Astrocyte (in vitro differentiated cells and primary cell): ENCODE measurements around the gene DNAI4. TPM values are rescaled to one million over a fixed set of nuclear protein-coding genes. Genes with fewer than 3 reads are reported as not detected.

Experiments
- DNase-seq: peaks from one replicate; pipeline ENCODE4 v3.0.0-alpha.2; 2010; ENCODE audit warnings: low read depth
- FAIRE-seq: peaks from 2 replicates; lab custom pipeline; 2011; peaks lifted over from hg19 to GRCh38; lab: Jason Lieb, UNC
- H2AFZ ChIP-seq: 2 replicates; pipeline ENCODE4 v1.6.0; 2012; ENCODE audit warnings: low read depth, low read length, inconsistent platforms
- H3K27ac ChIP-seq: 2 replicates; pipeline ENCODE4 v1.5.1; 2011; ENCODE audit warnings: low read depth, low read length, inconsistent platforms
- H3K27me3 ChIP-seq: 2 replicates; pipeline ENCODE4 v1.6.0; 2011; ENCODE audit warnings: low read length, inconsistent platforms; ENCODE audit not compliant: insufficient read depth
- H3K36me3 ChIP-seq: 2 replicates; pipeline ENCODE4 v1.5.1; 2011; ENCODE audit warnings: low read length, inconsistent platforms; ENCODE audit not compliant: insufficient read depth
- H3K4me1 ChIP-seq: 2 replicates; pipeline ENCODE4 v1.5.1; 2011; ENCODE audit warnings: low read length, inconsistent platforms; ENCODE audit not compliant: insufficient read depth
- H3K4me2 ChIP-seq: 2 replicates; pipeline ENCODE4 v1.6.0; 2012; ENCODE audit warnings: low read length, inconsistent platforms
- H3K4me3 ChIP-seq: 2 replicates; pipeline ENCODE4 v1.5.1; 2011; ENCODE audit warnings: low read depth, mild to moderate bottlenecking, low read length, inconsistent platforms; ENCODE audit not compliant: insufficient read depth
- H3K79me2 ChIP-seq: 2 replicates; pipeline ENCODE4 v1.6.0; 2012; ENCODE audit warnings: mild to moderate bottlenecking, low read length, inconsistent platforms; ENCODE audit not compliant: insufficient read depth
- H3K9ac ChIP-seq: 2 replicates; pipeline ENCODE4 v1.6.0; 2012; ENCODE audit warnings: mild to moderate bottlenecking, low read length, inconsistent platforms
- H3K9me3 ChIP-seq: 2 replicates; pipeline ENCODE4 v1.5.1; 2012; ENCODE audit warnings: low read depth, mild to moderate bottlenecking, low read length, inconsistent platforms; ENCODE audit not compliant: insufficient read depth
- H4K20me1 ChIP-seq: 2 replicates; pipeline ENCODE4 v1.6.0; 2012; ENCODE audit warnings: low read length, inconsistent platforms; ENCODE audit not compliant: insufficient read depth
- H3K27ac Mint-ChIP-seq: one replicate; pipeline ENCODE4 v1.8.0; 2021; ENCODE audit warnings: mild to moderate bottlenecking, mixed read lengths; ENCODE audit not compliant: unreplicated experiment
- H3K27me3 Mint-ChIP-seq: one replicate; pipeline ENCODE4 v1.8.0; 2021; ENCODE audit warnings: low read depth, mixed read lengths; ENCODE audit not compliant: unreplicated experiment
- H3K36me3 Mint-ChIP-seq: one replicate; pipeline ENCODE4 v1.8.0; 2021; ENCODE audit warnings: low read depth, mixed read lengths; ENCODE audit not compliant: unreplicated experiment
- H3K4me1 Mint-ChIP-seq: one replicate; pipeline ENCODE4 v1.8.0; 2021; ENCODE audit warnings: low read depth, mixed read lengths; ENCODE audit not compliant: unreplicated experiment
- H3K4me3 Mint-ChIP-seq: one replicate; pipeline ENCODE4 v1.8.0; 2021; ENCODE audit warnings: mild to moderate bottlenecking, moderate library complexity, mixed read lengths; ENCODE audit not compliant: unreplicated experiment
- H3K9me3 Mint-ChIP-seq: one replicate; pipeline ENCODE4 v1.8.0; 2021; ENCODE audit warnings: mild to moderate bottlenecking, mixed read lengths; ENCODE audit not compliant: unreplicated experiment
- CTCF ChIP-seq: IDR thresholded peaks from 2 replicates; pipeline ENCODE4 v1.5.1; 2011; ENCODE audit warnings: low read depth, mild to moderate bottlenecking, inconsistent platforms, low read length, moderate library complexity; ENCODE audit not compliant: insufficient read depth
- EZH2 ChIP-seq: IDR thresholded peaks from 2 replicates; pipeline ENCODE4 v1.6.1; 2012; ENCODE audit warnings: mild to moderate bottlenecking, low read length, inconsistent platforms; ENCODE audit not compliant: insufficient read depth
- total RNA-seq: library from RNA; stranded (reverse); gene quantifications from 2 replicates; pipeline ENCODE4 v1.2.1, GENCODE V29; 2021

DNAI4 gene
- total RNA-seq, 1 donor from 2014 or later = 7.7 TPM

GRCh38 chr1:66943361-66943969 is 18.8 kb upstream of the DNAI4 start:
- no peak for TF ChIP-seq EZH2
- TF ChIP-seq CTCF = no peak
- H3K9ac ChIP-seq = no peak overlapping the region

GRCh38 chr1:66940981-66941380 is 16.3 kb upstream of the DNAI4 start:
- no peak overlapping the region for H3K4me2 ChIP-seq
- H4K20me1 ChIP-seq = peaks cover 17% of the 10 kb centered on the region
- Mint-ChIP-seq H3K27me3 (no peaks in the 10 kb centered on the region), H3K4me3 (no peak overlapping the region), H3K27ac (no peak overlapping the region), H3K4me1 (peaks cover 35% of the 10 kb centered on the region), H3K36me3 (peaks cover 5% of the 10 kb centered on the region), H3K9me3 (no peaks in the 10 kb centered on the region)
- no peak overlapping the region for H3K9ac ChIP-seq
- peaks cover 2% of the 10 kb centered on the region for H3K36me3 ChIP-seq
- H2AFZ ChIP-seq = no peak overlapping the region
- no peak overlapping the region for H3K4me3 ChIP-seq
- FAIRE-seq = no peak
- H3K27me3 ChIP-seq = no peaks in the 10 kb centered on the region
- H3K79me2 ChIP-seq = peaks cover 94% of the 10 kb centered on the region
- peak; percentile 55 for DNase-seq
- H3K9me3 ChIP-seq = no peaks in the 10 kb centered on the region
- H3K4me1 ChIP-seq = peaks cover 28% of the 10 kb centered on the region
- TF ChIP-seq CTCF (no peak), EZH2 (no peak)
- no peak overlapping the region for H3K27ac ChIP-seq

More at GRCh38 chr1:66943361-66943969, 18.8 kb upstream of the DNAI4 start:
- Histone ChIP-seq H3K9me3 (no peaks in the 10 kb centered on the region), H3K27me3 (no peaks in the 10 kb centered on the region), H3K27ac (peak overlapping the region; percentile 81), H3K4me3 (no peak overlapping the region), H3K4me1 (peaks cover 21% of the 10 kb centered on the region), H3K79me2 (peaks cover 93% of the 10 kb centered on the region), H3K4me2 (no peak overlapping the region), H4K20me1 (peaks cover 16% of the 10 kb centered on the region), H3K36me3 (peaks cover 23% of the 10 kb centered on the region), H2AFZ (no peak overlapping the region)
- Mint-ChIP-seq H3K27me3 (no peaks in the 10 kb centered on the region), H3K4me3 (no peak overlapping the region), H3K36me3 (peaks cover 12% of the 10 kb centered on the region), H3K9me3 (no peaks in the 10 kb centered on the region), H3K4me1 (peaks cover 32% of the 10 kb centered on the region), H3K27ac (peak overlapping the region; percentile 96)
- DNase-seq (no peak), FAIRE-seq (no peak)

GRCh38 chr1:66938613-66939012 is 14.0 kb upstream of the DNAI4 start:
- no peaks in the 10 kb centered on the region for H3K9me3 ChIP-seq
- H3K27me3 Mint-ChIP-seq = no peaks in the 10 kb centered on the region
- H3K4me3 ChIP-seq = peak overlapping the region; percentile 9
- TF ChIP-seq CTCF (no peak), EZH2 (no peak)
- peak; percentile 61 for DNase-seq
- no peak overlapping the region for H3K4me3 Mint-ChIP-seq
- H3K36me3 ChIP-seq = peaks cover 2% of the 10 kb centered on the region
- peak; percentile 60 for FAIRE-seq
- no peak overlapping the region for H3K9ac ChIP-seq
- peaks cover 20% of the 10 kb centered on the region for H3K4me1 ChIP-seq
- peaks cover 5% of the 10 kb centered on the region for H3K36me3 Mint-ChIP-seq
- peak overlapping the region; percentile 34 for H3K4me2 ChIP-seq
- H4K20me1 ChIP-seq = peaks cover 28% of the 10 kb centered on the region
- peaks cover 99% of the 10 kb centered on the region for H3K79me2 ChIP-seq
- H3K27me3 ChIP-seq = no peaks in the 10 kb centered on the region
- no peak overlapping the region for H2AFZ ChIP-seq
- H3K9me3 Mint-ChIP-seq = no peaks in the 10 kb centered on the region
- peak overlapping the region; percentile 42 for H3K27ac Mint-ChIP-seq
- H3K4me1 Mint-ChIP-seq = peaks cover 39% of the 10 kb centered on the region
- H3K27ac ChIP-seq = peak overlapping the region; percentile 7
